AG20443 (cell line): ENCODE measurements around the gene SERPINI1.

ENCODE experiments used
- DNase-seq: peaks from one replicate; pipeline ENCODE4 v3.0.0; 2012; ENCODE audit warnings: low spot score, mixed read lengths

The SERPINI1 gene

DNA sequence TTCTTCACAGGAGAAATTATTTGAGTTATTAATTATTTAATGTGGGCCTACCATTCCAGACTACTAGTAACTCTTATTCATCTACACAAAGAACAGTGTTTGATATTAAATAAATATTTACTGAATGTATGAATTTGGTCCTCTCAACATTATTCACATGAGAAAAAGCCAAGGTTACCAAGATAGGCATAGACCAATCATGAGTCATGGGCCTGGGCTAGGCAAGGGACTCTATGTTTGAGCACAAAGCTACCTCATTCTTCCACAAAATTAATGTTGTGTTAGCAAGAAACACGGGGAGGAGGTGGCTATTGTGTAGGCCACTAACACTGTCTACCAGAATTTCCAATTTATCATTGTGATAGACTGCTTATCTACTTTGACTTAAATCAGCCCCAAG is 115.7 kb downstream of the SERPINI1 start:
- DNase-seq, result no peak

- no peak for DNase-seq
Measured at GRCh38 chr3:167851749-167852148, 116.2 kb downstream of the SERPINI1 start.

DNA sequence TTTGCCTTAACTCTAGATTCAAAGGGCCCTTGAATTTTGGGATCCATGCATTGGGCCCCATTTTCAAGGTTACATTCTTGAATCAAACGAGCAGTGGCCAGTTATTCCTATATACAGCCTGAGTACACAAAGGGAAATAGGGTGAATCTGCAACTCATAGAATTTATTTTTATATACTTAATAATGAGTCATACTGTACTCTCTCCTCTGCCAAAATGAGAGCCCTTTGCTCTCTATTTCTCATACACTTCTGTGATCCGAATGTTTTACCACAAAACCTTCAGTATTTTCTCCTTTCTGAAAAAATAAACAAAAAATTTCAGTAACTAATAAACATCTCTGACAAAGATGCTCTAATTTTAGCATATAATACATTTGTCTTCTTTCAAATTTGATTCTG is 116.7 kb downstream of the SERPINI1 start:
- no peak for DNase-seq

GRCh38 chr3:167854063-167854462 is 118.5 kb downstream of the SERPINI1 start:
- no peak for DNase-seq

- DNase-seq, result no peak
Measured at GRCh38 chr3:167854846-167855245, 119.3 kb downstream of the SERPINI1 start.

GRCh38 chr3:167855306-167855705 is 119.8 kb downstream of the SERPINI1 start:
- no peak for DNase-seq

DNA sequence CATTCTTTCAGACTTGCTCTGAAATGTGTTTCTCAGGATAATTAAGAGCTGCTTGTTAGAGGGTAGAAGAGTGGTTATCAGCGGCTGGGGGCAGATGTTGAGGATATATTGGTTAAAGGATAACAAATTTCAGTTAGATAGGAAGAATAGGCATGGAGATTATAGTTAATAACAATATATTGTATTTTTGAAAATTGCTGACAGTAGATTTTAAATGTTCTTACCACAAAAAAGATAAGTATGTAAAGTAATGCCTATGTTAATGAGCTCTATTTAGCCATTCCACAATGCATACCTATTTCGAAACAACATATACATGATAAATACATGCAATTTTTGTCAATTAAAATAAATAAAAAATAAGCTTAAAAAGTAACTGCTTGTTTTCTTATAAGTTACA is 123.3 kb downstream of the SERPINI1 start:
- DNase-seq, result no peak

- no peak for DNase-seq
Measured at GRCh38 chr3:167859610-167860009, 124.1 kb downstream of the SERPINI1 start.

DNA sequence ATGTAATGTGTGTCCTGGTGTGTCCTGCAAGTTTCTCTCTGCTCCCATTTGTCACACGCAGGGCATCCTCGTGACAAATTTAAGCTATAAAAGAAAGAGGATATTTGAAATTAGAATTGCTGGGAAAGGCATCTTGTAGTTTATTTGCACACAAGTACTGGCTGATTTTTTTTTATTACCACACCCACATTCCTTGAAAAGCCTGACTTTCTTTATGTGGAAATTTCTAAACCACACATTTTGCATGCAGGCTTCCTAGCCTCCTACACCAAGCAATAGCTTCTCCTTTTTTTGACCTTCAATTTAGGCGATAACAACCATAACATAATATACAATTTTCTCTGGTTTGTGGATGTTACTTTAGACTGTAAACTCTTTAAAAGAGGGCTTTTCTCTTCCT is 126.1 kb downstream of the SERPINI1 start:
- peak; percentile 26 for DNase-seq

DNA sequence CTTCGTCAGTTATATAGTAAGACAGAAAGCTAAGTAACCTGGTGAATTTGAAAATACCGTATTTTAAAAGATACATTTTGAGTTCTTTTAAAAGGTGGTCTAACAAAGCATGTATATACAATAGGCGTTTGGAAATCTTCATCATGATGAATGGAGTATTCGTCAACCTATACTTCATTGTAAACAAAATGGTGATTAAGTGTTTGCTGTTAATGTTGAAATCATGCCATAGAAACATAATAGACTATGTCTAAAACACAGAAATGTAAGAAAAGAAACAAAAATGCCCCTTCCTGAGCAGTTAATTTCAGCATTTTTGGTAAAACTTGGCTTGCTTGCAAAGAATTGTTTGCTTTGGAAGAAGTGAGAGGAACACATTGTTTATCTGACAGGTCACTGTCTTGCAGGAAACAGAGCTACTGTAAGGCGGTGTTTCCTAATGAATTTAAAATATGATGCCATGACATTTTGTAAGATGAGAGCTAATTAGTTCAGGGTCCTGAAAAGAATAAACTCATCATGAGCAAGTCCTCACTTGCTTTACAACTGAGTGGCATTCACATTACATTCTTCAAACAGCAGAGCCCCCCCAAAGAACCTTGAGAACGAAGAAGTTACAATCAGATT is 126.7 kb downstream of the SERPINI1 start:
- no peak for DNase-seq

- no peak for DNase-seq
Measured at GRCh38 chr3:167863811-167864551, 128.5 kb downstream of the SERPINI1 start.

DNA sequence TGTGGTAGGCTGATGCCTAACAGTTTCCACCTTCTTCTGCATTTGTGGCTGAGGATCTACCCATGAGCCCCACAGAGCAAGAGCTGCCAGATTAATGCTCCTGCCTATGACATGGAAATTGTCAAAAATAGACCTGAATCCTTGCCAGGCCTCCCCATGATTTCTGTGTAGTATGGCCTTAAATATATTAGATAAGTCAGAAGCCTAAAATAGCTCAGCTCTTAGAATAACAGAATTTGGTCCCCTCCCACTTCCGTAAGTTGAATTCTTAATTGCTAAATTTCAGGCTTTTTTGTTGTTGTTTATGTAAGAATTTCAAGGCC is 129.0 kb downstream of the SERPINI1 start:
- no peak for DNase-seq

DNA sequence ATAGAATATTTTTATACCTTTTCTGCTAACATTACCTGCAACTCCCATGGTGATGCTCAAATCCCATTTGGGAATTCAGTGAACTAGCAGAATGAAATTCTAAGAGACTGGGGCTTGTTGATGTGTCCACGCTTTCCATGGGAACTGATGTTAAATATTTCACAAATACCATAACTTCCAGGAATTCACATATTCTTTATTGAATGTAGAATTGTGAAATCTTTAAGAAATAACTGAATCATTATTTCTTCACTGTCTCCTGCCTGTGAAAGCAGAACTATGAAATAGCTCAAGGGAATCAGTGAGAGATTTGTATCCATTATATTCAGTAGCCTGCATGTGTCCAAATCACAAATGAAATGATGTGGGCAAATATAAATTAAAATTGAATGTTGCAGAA is 130.8 kb downstream of the SERPINI1 start:
- DNase-seq, result no peak

DNA sequence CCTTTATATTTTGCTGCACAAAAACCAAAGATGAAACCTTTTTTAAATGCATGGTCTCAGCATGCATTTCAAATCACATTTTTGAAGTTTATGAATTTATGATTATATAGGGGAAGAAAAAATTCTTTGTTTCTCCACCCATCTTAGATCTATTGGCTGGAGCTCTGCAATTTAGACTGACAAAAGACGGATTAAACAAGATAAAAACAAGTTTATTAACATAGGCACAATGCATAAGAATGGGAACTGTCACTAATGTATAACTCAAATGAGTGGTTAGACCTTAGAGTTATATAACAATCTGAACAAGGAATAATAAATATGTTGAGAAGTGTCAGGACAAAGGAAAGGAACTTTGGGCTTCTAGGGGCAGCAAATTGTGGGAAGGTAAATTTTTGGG is 132.5 kb downstream of the SERPINI1 start:
- DNase-seq, result no peak

DNA sequence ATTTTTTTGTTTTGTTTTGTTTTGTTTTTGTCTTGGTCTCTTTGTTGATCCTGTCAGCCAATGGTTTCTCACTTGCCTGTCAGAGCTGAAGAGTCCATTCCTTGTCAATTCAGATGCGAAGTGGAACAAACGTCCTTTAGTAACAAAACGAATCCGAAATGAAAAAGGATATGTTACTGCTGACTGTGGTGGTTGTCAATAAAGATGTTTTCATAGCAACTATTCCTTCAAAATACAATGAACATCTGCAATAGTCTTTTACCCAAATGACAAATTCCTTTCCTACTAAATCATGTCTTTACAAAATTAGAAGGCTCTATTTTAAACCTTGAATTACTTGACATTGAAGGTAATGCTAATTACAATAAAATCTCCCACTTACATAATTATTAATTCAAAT is 134.7 kb downstream of the SERPINI1 start:
- DNase-seq, result no peak

DNA sequence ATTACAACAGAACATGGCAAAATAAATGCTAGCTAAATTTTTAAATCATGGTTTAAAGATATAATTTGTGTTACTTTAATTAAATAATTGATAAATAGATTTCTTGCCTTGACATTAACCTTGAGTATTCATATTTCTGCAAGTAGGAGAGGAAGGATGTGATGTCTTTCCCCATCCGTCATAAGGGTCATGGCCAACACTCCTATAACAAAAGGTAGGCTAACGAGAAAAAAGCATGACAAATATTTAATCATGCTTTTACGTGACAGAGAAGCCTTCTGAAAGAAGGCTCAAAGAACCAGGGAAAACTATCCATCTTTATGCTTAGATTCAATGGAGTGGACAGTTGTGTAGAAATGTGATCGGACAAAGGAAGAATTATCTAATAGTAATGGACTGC is 135.2 kb downstream of the SERPINI1 start:
- DNase-seq, result no peak

DNA sequence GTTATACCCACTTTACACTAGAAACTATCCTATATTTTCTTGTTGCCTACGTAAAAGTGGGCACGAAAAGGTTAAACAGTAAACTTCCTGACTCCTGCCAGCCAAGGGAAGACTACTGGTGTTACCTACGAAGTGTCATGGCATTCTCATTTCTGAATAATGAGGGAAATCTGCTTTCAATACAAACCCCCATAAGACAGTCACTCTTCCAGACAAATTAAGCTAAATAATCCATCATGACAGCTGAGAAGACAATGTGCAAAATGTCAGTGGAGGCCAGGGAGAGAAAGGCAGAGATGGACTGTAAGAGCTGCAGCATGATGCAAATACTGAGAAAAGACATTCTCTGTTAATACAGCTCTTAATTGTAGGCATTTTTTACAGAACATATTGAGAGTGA is 136.5 kb downstream of the SERPINI1 start:
- no peak for DNase-seq

- DNase-seq, result no peak
Measured at GRCh38 chr3:167872941-167873340, 137.4 kb downstream of the SERPINI1 start.

GRCh38 chr3:167874671-167875372 is 139.3 kb downstream of the SERPINI1 start:
- no peak for DNase-seq
